Parathyroid adenoma (tissue), 2 donors: ENCODE results near the gene CD81.

Source experiments
- H2AFZ ChIP-seq: fragments of 300-600 bp; sonication (generic); one replicate; pipeline ENCODE4 v1.7.0; 2017; ENCODE audit warnings: antibody characterized with exemption, mild to moderate bottlenecking
- H3K27ac ChIP-seq: fragments of 300-600 bp; sonication (generic); one replicate; pipeline ENCODE4 v1.7.0; 2017
- H3K27me3 ChIP-seq: fragments of 300-600 bp; sonication (generic); one replicate; pipeline ENCODE4 v1.7.0; 2017; ENCODE audit warnings: low read length; ENCODE audit not compliant: control insufficient read depth, insufficient read depth
- H3K36me3 ChIP-seq: fragments of 300-600 bp; sonication (generic); one replicate; pipeline ENCODE4 v1.7.0; 2017; ENCODE audit warnings: low read length; ENCODE audit not compliant: control insufficient read depth, insufficient read depth
- H3K4me1 ChIP-seq: fragments of 300-600 bp; sonication (generic); one replicate; pipeline ENCODE4 v1.7.0; 2017; ENCODE audit warnings: control low read depth
- H3K4me2 ChIP-seq: fragments of 300-600 bp; sonication (generic); one replicate; pipeline ENCODE4 v1.7.0; 2017; ENCODE audit warnings: low read length
- H3K4me3 ChIP-seq: fragments of 300-600 bp; sonication (generic); one replicate; pipeline ENCODE4 v1.7.0; 2017; ENCODE audit warnings: low read depth, low read length
- H3K79me2 ChIP-seq: fragments of 300-600 bp; sonication (generic); one replicate; pipeline ENCODE4 v1.7.0; 2017; ENCODE audit warnings: control low read depth
- H3K9ac ChIP-seq: fragments of 300-600 bp; sonication (generic); one replicate; pipeline ENCODE4 v1.7.0; 2017; ENCODE audit warnings: mild to moderate bottlenecking
- H3K9me3 ChIP-seq: fragments of 300-600 bp; sonication (generic); one replicate; pipeline ENCODE4 v1.7.0; 2017; ENCODE audit warnings: low read length; ENCODE audit not compliant: control insufficient read depth
- TF ChIP-seq, protein P1 (sequence below): fragments of 300-600 bp; sonication (generic); IDR thresholded peaks from one replicate; pipeline ENCODE4 v1.7.0; 2017; ENCODE audit warnings: antibody characterized with exemption, mild to moderate bottlenecking
- donor health status: primary hyperparathyroidism.

Gene CD81

GRCh38 chr11:2446590-2447252, 69.6 kb downstream of the CD81 start:
- no peak overlapping the region for H3K27ac ChIP-seq
- H3K4me3 ChIP-seq = no peak overlapping the region
- H2AFZ ChIP-seq = no peak overlapping the region

More at GRCh38 chr11:2446590-2447252, 69.6 kb downstream of the CD81 start:
- H3K9me3 ChIP-seq = no peaks in the 10 kb centered on the region
- no peaks in the 10 kb centered on the region for H3K27me3 ChIP-seq
- peak overlapping the region; percentile 80 for H3K4me2 ChIP-seq
- H3K36me3 ChIP-seq = no peaks in the 10 kb centered on the region
- peaks cover 15% of the 10 kb centered on the region for H3K79me2 ChIP-seq
- no peaks in the 10 kb centered on the region for H3K4me1 ChIP-seq
- TF ChIP-seq, protein P1, sequence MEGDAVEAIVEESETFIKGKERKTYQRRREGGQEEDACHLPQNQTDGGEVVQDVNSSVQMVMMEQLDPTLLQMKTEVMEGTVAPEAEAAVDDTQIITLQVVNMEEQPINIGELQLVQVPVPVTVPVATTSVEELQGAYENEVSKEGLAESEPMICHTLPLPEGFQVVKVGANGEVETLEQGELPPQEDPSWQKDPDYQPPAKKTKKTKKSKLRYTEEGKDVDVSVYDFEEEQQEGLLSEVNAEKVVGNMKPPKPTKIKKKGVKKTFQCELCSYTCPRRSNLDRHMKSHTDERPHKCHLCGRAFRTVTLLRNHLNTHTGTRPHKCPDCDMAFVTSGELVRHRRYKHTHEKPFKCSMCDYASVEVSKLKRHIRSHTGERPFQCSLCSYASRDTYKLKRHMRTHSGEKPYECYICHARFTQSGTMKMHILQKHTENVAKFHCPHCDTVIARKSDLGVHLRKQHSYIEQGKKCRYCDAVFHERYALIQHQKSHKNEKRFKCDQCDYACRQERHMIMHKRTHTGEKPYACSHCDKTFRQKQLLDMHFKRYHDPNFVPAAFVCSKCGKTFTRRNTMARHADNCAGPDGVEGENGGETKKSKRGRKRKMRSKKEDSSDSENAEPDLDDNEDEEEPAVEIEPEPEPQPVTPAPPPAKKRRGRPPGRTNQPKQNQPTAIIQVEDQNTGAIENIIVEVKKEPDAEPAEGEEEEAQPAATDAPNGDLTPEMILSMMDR = no peak
- H3K9ac ChIP-seq = no peak overlapping the region
